ENCODE results near the gene APOL3.
"Not testable (repeated sequence)": the region's sequence is repeated elsewhere in the genome, so short reads cannot be mapped to it uniquely, and the experiment has no call there.

Gene APOL3

DNA sequence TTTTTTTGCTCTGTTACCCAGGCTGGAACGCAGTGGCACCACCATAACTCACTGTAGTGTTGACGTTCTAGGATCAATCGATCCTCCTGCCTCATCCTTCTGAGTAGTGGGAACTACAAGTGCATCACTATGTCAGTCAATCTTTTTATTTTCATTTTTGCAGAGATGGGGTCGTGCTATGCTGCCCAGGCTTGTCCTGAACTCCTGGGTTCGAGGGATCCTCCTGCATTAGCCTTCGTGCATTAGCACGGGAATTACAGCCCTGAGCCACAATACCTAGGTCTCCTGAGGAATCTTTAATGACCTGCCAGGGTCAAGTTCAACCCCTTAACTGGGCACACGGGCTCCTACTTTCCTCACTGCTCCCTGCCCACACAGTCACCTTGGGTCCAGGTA, 4.4 kb downstream of the APOL3 start:
- DNase-seq, result no peak

- DNase-seq, result no peak
These were observed 4.9 kb downstream of the APOL3 start for GRCh38 chr22:36155702-36156101.

DNA sequence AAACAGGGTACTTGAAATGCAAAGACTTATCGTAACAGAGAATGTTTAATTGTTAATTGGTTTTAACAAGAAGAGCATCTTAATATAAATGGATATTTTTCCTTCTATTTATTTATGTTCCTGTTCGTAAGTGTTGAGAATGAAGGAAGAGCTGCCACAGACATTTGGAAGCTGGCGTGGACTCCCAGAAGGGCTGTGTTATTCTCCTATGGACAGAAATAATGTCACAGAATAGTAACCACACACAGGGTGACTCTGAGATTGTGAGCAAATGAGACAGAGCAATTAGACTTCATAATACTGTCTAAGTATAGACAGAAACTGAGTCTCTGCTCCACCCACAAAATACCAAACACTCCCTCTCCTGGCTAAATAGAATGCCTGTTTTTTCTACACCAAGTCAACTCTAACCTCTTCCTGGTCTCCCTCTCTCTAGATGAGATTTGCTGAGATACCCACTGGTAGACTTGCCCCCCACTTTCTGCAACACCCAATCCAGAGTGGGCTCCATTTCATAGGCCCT, 6.1 kb downstream of the APOL3 start:
- DNase-seq, result no peak

- no peak for DNase-seq
These were observed 6.8 kb downstream of the APOL3 start for GRCh38 chr22:36153501-36154422.

- not testable (repeated sequence) for DNase-seq
These were observed 7.7 kb downstream of the APOL3 start for GRCh38 chr22:36152821-36153220.

- no peak for DNase-seq
These were observed 8.5 kb downstream of the APOL3 start for GRCh38 chr22:36152088-36152487.

DNA sequence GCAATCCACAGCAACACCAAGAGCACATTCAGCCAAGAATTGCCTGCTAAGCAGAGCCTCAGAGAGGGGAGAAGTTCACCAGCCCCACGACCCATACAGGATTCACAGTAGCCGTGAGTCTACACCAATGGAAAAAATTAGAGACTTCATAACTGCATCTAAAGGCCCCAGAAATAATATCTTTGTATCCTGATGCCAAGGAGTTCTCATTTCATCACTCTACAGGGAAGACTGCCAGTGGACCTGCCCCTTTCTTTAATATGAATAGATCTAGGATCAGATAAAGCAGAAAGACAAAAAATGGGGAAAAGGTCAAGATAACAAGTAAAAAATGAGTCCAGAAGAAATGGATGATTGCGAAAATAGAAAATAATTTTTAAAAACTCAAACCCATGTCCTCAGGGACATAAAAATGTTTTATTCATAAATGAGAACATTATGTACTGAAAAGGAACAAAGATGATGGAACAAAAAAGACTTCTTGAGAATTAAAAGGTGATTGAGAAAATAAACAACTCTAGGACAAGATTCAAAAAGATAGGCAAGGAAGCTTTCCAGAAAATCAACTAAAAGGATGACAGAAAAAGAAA, 9.5 kb downstream of the APOL3 start:
- DNase-seq, result no peak

DNA sequence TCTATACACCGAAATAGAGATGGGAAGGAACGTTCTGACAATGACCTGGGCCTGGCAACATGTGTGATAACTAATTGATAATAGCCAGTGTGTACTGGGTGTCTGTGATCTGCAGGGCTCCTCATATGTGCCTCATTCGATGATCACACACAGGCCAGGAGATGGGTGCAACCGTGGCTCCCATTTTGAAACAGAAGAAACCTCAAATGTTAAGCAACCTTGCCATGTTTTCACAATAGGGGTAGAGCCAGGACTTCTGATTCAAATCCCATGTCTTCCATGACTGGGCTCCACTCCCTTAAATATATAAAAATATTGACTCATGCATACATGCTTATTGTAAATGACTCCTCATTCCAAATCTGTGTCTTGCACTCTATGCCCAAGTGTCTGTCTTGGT, 11.1 kb downstream of the APOL3 start:
- DNase-seq, result no peak

- no peak for DNase-seq
These were observed 12.1 kb downstream of the APOL3 start for GRCh38 chr22:36148411-36148810.

GRCh38 chr22:36147196-36147791, 13.3 kb downstream of the APOL3 start:
- no peak for DNase-seq

DNA sequence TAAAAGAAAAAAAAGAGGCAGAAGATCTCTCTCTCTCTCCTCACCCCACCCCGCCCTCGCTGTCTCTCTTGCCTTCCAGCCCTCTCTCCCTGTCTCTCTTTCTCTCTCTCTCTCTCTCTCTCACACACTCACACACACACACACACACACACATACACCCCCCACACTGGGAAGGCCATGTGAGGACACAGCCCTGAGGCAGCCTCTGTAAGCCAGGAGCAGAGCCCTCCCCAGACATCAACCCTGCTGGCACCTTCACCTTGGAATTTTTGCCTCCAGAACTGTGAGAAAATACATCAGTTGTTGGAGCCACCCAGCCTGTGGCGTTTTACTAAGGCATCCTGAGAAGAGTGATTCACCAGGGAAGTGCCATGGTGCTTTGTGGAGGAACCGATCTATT, 14.7 kb downstream of the APOL3 start:
- DNase-seq, result no peak

DNA sequence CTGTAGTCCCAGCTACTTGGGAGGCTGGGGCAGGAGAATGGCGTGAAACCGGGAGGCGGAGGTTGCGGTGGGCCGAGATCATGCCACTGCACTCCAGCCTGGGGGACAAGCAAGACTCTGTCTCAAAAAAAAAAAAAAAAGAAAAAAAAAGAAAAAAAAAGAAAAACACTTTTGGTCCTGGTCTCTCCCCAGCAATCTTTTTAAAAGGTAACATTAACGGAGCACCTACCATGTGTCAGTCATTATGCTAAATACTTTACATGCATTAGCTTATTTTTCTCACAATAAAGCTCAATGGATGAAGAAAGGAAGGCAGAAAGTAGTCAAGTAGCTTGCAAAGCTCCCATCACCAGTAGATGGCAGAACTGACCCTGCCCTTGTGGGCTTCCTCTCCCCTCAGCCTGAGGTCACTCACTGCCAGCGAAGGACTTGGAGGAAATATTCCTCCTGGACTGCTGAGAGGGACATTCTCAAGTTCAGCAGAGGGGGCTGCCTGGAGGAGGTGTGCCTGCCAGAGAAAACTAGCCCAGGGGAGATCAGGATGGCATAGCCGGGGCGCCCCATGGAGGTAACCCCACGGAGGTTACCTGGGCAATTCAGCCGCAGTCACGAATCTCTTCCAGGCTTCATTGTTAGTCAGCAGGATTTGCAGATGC, 15.5 kb downstream of the APOL3 start:
- DNase-seq, result peak; percentile 18

DNA sequence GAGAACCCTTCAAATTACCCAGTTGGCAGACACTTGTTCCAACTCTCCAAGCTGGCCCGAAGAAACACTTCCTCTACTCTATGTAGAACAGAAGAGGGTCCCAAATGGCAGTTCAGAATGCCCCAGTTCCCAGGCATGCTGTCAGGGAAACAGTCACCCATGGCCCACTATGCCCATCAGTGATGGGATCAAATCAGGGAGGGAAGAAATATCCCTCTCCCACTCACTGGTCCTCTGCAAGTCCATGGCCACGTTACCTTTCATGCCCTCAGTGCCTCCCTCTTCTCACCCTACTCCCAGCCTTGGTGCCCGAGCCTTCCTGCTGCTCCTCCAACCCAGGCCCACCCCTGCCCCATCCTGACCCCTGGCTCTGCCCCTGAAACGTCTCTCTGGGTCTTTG, 16.6 kb downstream of the APOL3 start:
- DNase-seq, result no peak

- DNase-seq, result no peak
These were observed 17.3 kb downstream of the APOL3 start for GRCh38 chr22:36143066-36143815.

GRCh38 chr22:36141481-36141880, 19.1 kb downstream of the APOL3 start:
- DNase-seq, result no peak

DNA sequence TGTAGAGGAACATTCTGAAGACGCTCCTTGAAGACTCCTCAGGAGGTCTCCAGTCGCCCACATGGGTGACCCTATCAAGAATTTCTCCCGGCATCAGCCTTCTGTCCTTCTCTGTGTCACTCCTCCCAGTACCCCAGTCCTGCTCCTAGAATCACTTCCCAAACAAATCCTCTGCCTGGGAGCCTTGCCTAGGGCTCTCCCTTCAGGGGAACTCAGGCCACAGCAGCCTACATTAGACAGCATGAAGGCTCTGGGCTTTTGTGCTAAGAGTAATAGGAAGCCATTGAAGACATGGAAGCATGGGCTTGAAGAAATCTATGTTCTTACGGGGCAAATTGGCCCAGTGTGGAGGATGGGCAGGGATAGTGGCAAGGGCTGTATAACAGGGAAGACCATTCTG, 21.8 kb downstream of the APOL3 start:
- not testable (repeated sequence) for DNase-seq

DNA sequence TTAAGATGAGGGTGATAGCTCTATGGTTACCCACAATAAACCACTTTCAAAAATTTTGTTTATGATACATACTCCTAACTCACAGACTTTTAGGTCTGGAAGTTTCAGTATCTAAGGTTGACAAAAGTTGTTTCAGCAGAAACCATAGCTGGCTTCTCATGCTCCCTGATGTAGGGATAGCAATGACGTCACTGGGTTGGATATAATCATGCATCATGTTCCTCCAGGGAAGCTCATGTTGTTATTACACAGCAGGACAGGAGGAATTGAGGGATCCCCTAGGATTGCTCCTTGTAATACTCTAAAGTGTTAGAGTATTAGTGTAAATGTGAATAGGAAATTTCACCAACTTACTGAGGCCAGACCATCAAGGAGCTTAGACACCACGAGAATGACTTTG, 23.6 kb downstream of the APOL3 start:
- no peak for DNase-seq

DNA sequence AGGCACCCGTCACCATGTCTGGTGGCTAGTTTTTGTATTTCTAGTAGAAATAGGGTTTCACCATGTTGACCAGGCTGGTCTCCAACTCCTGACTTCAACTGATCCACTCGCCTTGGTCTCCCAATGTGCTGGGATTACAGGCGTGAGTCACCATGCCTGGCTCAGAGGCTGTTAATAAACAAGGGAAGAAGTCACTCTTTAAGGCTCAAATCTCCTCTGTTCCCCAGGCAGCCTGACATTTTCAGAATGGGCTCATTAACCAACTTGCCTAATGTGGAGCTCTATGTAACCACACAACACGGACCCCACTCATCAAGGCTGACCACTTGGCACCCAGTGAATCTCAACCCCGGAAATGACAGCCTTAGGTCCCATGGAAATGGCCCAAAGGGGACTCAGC, 24.1 kb downstream of the APOL3 start:
- no peak for DNase-seq

GRCh38 chr22:36135306-36135980, 25.1 kb downstream of the APOL3 start:
- DNase-seq, result no peak

- DNase-seq, result no peak
These were observed 26.4 kb downstream of the APOL3 start for GRCh38 chr22:36134182-36134581.

- DNase-seq, result no peak
These were observed 28.6 kb downstream of the APOL3 start for GRCh38 chr22:36131907-36132306.

Data from NCI-H1436 treated with DMSO at 0.1 percent for 48 hours (cell line).